ENCODE results near the gene NR0B2.

- no peak for TF ChIP-seq CTCF (conservative IDR thresholded peaks at IDR 0.05; ENCODE audit: low read length)
- no peak for TF ChIP-seq EZH2phosphoT487 (IDR thresholded peaks at IDR 0.05; ENCODE audit: borderline replicate concordance)
These were observed 34.0 kb downstream of the NR0B2 start for GRCh38 chr1:26879793-26880192.
